MM.1S (cell line): Measurements from ENCODE around the gene MPPED1.

Source experiments
- EZH2 ChIP-seq: fragments of 300-600 bp; sonication (generic); optimal IDR thresholded peaks from 2 replicates; pipeline ENCODE3; 2017; ENCODE audit warnings: low read depth, mild to moderate bottlenecking, antibody characterized with exemption, low read length, mixed read lengths
- EZH2phosphoT487 ChIP-seq: fragments of 300-600 bp; sonication (generic); IDR thresholded peaks from 2 replicates; pipeline ENCODE4 v1.6.1; 2018; ENCODE audit warnings: antibody characterized with exemption, low read length

GRCh38 chr22:43400449-43400848 lies 11.4 kb upstream of the MPPED1 start:
- no peak for TF ChIP-seq EZH2phosphoT487
- no peak for TF ChIP-seq EZH2
